A673 (cell line): ENCODE data around the gene FAM43B.

Experiments used
- CTCF ChIP-seq: fragments of 300-800, 200-600 bp; sonication (generic); conservative IDR thresholded peaks from 2 replicates; pipeline ENCODE4 v1.5.1; 2017; ENCODE audit warnings: low read depth, mild to moderate bottlenecking, antibody characterized with exemption, low read length, moderate library complexity, mixed read lengths
- EZH2 ChIP-seq: fragments of 200-600 bp; sonication (generic); IDR thresholded peaks from 2 replicates; pipeline ENCODE4 v1.6.1; 2017; ENCODE audit warnings: borderline replicate concordance, low read depth, mild to moderate bottlenecking, mixed read lengths, antibody characterized with exemption, low read length; ENCODE audit not compliant: poor library complexity, severe bottlenecking

GRCh38 chr1:20528221-20528620, 24.2 kb upstream of the FAM43B start:
- TF ChIP-seq CTCF: no peak
- TF ChIP-seq EZH2: no peak
